ENCODE measurements around the gene SNAPC4. TPM values are rescaled to one million over a fixed set of nuclear protein-coding genes. Genes with fewer than 3 reads are reported as not detected.

SNAPC4 gene
- total RNA-seq, 1 experiment from 2014 or later, result 6.3 TPM

- Histone ChIP-seq H3K36me3 (peaks cover 86% of the 10 kb centered on the region), H3K27ac (no peak overlapping the region), H3K9me3 (replicated peaks) (no peaks in the 10 kb centered on the region), H3K27me3 (replicated peaks) (no peaks in the 10 kb centered on the region), H3K4me3 (peak overlapping the region; percentile 98), H3K4me1 (replicated peaks) (peaks cover 28% of the 10 kb centered on the region)
- no peak for DNase-seq (ENCODE audit: low read depth in 1 of 2, low spot score in 2 of 2)
These were observed 38.0 kb upstream of the SNAPC4 start for GRCh38 chr9:136437839-136438547.

DNA sequence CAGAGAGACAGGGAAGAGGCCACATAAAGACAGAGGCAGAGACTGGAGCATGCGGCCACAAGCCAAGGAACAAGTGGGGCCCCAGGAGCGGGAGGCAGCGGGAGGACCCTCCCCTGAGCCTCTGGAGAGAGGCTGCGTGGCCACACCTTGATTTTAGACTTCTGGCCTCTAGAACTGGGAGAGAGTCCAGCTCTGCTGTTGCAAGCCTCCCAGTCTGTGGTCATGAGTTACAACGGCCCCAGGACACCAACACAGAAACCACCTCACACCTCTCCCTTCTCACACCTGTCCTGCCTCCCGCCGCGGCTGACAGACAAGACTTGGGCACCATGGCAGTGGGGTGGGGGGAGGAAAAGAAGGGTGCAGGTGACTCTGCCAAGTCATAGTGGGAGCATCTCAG lies 37.5 kb upstream of the SNAPC4 start:
- Histone ChIP-seq H3K9me3 (replicated peaks) (no peaks in the 10 kb centered on the region), H3K4me3 (peak overlapping the region; percentile 98), H3K27ac (no peak overlapping the region), H3K4me1 (replicated peaks) (peaks cover 28% of the 10 kb centered on the region), H3K36me3 (peaks cover 86% of the 10 kb centered on the region), H3K27me3 (replicated peaks) (no peaks in the 10 kb centered on the region)
- DNase-seq (ENCODE audit: low read depth in 1 of 2, low spot score in 2 of 2), result no peak

GRCh38 chr9:136436055-136436634 lies 36.2 kb upstream of the SNAPC4 start:
- Histone ChIP-seq H3K27me3 (replicated peaks) (no peaks in the 10 kb centered on the region), H3K36me3 (peaks cover 80% of the 10 kb centered on the region), H3K4me3 (no peak overlapping the region), H3K4me1 (replicated peaks) (peaks cover 28% of the 10 kb centered on the region), H3K9me3 (replicated peaks) (no peaks in the 10 kb centered on the region), H3K27ac (no peak overlapping the region)
- DNase-seq (ENCODE audit: low read depth in 1 of 2, low spot score in 2 of 2), result no peak

DNA sequence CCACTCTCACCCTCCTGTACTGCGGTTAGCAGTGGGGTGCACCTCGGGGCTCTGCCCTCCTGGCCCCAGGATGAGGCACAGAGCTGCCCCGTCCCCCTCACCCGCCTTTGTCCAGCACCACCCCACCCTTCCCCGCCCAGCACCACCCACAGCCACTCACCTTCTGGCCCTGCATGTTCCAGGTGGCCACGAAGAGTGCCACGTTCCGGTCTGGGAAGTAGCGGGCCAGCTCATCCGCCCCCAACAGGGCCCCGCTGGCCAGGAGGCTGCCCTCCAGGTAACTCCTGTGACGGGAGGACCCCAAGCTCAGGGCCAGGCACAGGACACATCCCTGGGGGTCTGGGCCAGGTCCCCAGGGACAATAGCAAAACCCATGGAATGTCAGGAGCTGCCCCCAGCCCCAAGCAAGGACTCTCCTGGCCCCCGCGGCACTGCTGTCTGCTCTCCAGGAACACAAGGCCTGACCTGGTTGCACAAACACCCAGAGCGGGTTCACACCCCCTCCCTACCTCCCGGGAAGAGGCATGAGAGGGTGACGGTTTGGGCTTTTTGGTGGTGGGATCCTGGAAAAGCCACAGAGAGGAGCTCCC lies 34.7 kb upstream of the SNAPC4 start:
- no peak overlapping the region for H3K4me3 ChIP-seq
- no peak overlapping the region for H3K27ac ChIP-seq
- H3K36me3 ChIP-seq, result peaks cover 78% of the 10 kb centered on the region
- DNase-seq (ENCODE audit: low read depth in 1 of 2, low spot score in 2 of 2), result no peak
- no peaks in the 10 kb centered on the region for H3K27me3 ChIP-seq (replicated peaks)
- no peaks in the 10 kb centered on the region for H3K9me3 ChIP-seq (replicated peaks)
- H3K4me1 ChIP-seq (replicated peaks), result peaks cover 24% of the 10 kb centered on the region

- Histone ChIP-seq H3K9me3 (replicated peaks) (no peaks in the 10 kb centered on the region), H3K36me3 (peaks cover 79% of the 10 kb centered on the region), H3K27me3 (replicated peaks) (no peaks in the 10 kb centered on the region), H3K4me1 (replicated peaks) (peaks cover 19% of the 10 kb centered on the region), H3K4me3 (no peak overlapping the region), H3K27ac (no peak overlapping the region)
- no peak for DNase-seq (ENCODE audit: low read depth in 1 of 2, low spot score in 2 of 2)
These were observed 34.0 kb upstream of the SNAPC4 start for GRCh38 chr9:136433849-136434579.

DNA sequence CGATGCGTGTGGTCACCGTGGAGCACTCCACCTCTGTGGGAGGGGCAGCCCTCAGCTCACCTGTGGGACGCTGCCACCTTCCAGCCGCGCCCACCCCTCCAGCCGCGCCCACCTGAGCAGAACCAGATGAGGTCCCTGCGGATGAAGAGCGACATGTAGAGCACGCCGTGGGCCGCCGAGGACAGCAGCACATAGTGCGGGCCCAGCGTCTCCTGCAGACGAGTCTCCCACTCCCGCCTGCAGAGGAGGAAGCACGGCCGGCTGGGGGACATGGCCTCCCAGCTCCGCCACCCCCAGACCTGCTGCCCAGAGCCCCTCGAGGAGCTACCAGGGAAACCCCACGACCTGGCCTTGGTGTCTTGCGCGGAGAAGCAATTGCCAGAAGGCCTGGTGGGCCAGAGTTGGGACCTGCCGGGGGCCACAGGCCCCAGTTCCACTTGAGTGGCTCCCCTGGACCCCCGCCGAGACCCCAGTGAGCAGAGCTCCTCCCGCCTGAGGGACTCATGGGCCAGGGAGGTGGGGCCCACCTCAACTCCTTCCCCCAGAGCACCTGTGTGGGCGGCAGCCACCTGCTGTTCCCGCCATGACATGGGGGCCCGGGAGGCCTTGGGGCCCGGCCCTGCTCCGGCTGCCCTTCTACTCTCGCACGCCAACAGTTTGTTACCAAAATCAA lies 33.2 kb upstream of the SNAPC4 start:
- Histone ChIP-seq H3K27me3 (replicated peaks) (no peaks in the 10 kb centered on the region), H3K4me1 (replicated peaks) (peaks cover 11% of the 10 kb centered on the region), H3K27ac (no peak overlapping the region), H3K36me3 (peaks cover 81% of the 10 kb centered on the region), H3K4me3 (no peak overlapping the region), H3K9me3 (replicated peaks) (no peaks in the 10 kb centered on the region)
- no peak for DNase-seq (ENCODE audit: low read depth in 1 of 2, low spot score in 2 of 2)

DNA sequence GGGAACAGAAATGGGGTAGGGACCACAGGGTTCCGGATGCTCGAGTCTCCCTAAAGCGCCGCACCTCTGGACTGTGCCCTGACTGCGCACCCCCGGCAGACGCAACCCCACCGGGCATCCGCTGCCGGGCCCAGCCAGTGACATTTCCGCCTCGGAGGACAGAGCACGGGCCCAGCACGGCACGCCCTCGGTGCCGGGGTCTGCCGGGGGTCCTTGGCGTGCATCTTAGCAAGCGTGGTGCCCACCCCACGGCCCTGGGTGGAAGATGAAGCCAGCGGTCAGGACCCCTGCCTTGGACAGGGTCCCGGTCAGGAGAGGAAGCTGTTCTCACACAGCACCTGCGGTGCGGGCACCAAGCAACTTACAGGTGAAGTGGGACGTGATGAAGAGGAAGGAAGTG lies 32.6 kb upstream of the SNAPC4 start:
- H3K36me3 ChIP-seq, result peaks cover 79% of the 10 kb centered on the region
- peaks cover 5% of the 10 kb centered on the region for H3K4me1 ChIP-seq (replicated peaks)
- no peak overlapping the region for H3K27ac ChIP-seq
- no peaks in the 10 kb centered on the region for H3K27me3 ChIP-seq (replicated peaks)
- H3K4me3 ChIP-seq, result no peak overlapping the region
- no peak for DNase-seq (ENCODE audit: low read depth in 1 of 2, low spot score in 2 of 2)
- no peaks in the 10 kb centered on the region for H3K9me3 ChIP-seq (replicated peaks)

DNA sequence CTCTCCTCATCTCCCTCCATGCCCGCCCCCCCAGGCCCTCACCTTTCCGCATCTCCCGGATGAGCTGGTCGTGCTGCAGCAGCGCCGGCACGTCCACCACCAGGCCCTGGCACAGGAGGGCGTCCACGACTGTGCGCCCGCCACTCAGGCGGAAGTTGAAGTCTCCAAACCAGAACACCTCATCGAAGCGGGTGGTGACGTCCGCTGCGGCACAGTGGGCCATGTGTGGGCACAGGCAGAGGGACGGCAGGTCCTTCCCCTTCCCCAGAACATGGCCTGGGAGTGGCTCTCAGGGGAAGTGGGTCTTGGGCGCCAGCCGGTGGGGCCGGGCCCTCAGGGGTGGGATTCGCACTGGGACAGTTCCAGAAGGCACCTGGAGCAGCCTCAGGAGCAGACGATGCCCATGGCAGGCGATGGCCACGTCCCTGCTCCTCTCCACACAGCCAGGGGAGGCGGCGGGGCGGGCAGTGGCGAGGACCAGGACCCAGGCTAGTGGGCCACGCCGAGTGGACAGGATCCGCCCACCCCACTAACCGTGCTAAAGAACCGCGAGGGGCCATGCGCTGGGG lies 31.9 kb upstream of the SNAPC4 start:
- H3K36me3 ChIP-seq, result peaks cover 72% of the 10 kb centered on the region
- DNase-seq (ENCODE audit: low read depth in 1 of 2, low spot score in 2 of 2), result no peak
- no peak overlapping the region for H3K27ac ChIP-seq
- no peaks in the 10 kb centered on the region for H3K4me1 ChIP-seq (replicated peaks)
- no peaks in the 10 kb centered on the region for H3K27me3 ChIP-seq (replicated peaks)
- H3K4me3 ChIP-seq, result no peak overlapping the region
- H3K9me3 ChIP-seq (replicated peaks), result no peaks in the 10 kb centered on the region

- Histone ChIP-seq H3K36me3 (peaks cover 63% of the 10 kb centered on the region), H3K9me3 (replicated peaks) (no peaks in the 10 kb centered on the region), H3K27ac (no peak overlapping the region), H3K4me3 (no peak overlapping the region), H3K4me1 (replicated peaks) (no peaks in the 10 kb centered on the region), H3K27me3 (replicated peaks) (no peaks in the 10 kb centered on the region)
- no peak for DNase-seq (ENCODE audit: low read depth in 1 of 2, low spot score in 2 of 2)
These were observed 30.7 kb upstream of the SNAPC4 start for GRCh38 chr9:136430588-136431234.

GRCh38 chr9:136429683-136430491 lies 29.9 kb upstream of the SNAPC4 start:
- H3K4me1 ChIP-seq (replicated peaks), result no peaks in the 10 kb centered on the region
- no peak overlapping the region for H3K27ac ChIP-seq
- H3K36me3 ChIP-seq, result peaks cover 59% of the 10 kb centered on the region
- no peak overlapping the region for H3K4me3 ChIP-seq
- H3K9me3 ChIP-seq (replicated peaks), result no peaks in the 10 kb centered on the region
- no peak for DNase-seq (ENCODE audit: low read depth in 1 of 2, low spot score in 2 of 2)
- H3K27me3 ChIP-seq (replicated peaks), result no peaks in the 10 kb centered on the region

DNA sequence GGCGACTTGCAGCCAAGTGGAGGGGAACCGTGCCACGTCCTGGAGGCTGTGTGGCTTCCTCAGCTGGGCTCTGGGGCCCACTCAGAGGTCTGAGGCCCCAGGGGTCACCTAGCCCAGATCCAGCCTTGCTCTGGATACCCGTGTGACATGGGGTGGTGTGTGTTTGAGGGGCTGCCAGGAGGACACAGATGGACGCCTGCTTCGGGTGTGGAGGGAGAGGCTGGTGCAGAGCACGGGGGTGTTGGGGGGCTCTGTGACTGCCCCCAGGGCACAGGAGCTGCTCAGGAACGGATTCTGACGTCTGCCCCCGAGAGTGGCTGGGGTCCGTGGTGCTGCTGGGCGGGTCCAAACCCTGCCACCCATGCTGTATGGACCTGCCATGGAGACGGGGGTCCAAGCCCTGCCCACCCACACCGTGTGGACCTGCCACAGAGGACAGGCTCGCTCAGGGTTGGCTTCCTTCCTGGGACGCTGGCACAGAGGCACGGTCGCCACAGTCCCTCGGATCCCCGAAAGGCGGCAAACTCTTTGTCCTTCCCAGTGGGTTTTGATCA lies 29.2 kb upstream of the SNAPC4 start:
- no peak for DNase-seq (ENCODE audit: low read depth in 1 of 2, low spot score in 2 of 2)
- peaks cover 65% of the 10 kb centered on the region for H3K36me3 ChIP-seq

GRCh38 chr9:136426787-136427186 lies 26.8 kb upstream of the SNAPC4 start:
- no peak overlapping the region for H3K4me3 ChIP-seq
- no peaks in the 10 kb centered on the region for H3K27me3 ChIP-seq (replicated peaks)
- H3K27ac ChIP-seq, result no peak overlapping the region
- peaks cover 68% of the 10 kb centered on the region for H3K36me3 ChIP-seq
- H3K9me3 ChIP-seq (replicated peaks), result no peaks in the 10 kb centered on the region
- H3K4me1 ChIP-seq (replicated peaks), result no peaks in the 10 kb centered on the region
- no peak for DNase-seq (ENCODE audit: low read depth in 1 of 2, low spot score in 2 of 2)

More for the DNA sequence above, 29.2 kb upstream of the SNAPC4 start:
- H3K4me1 ChIP-seq (replicated peaks), result no peaks in the 10 kb centered on the region
- no peak overlapping the region for H3K4me3 ChIP-seq
- no peaks in the 10 kb centered on the region for H3K27me3 ChIP-seq (replicated peaks)
- H3K9me3 ChIP-seq (replicated peaks), result no peaks in the 10 kb centered on the region
- no peak overlapping the region for H3K27ac ChIP-seq
